Endothelial cell of umbilical vein (primary cell): ENCODE measurements around the gene MPLKIP. TPM values are rescaled to one million over a fixed set of nuclear protein-coding genes. Genes with fewer than 3 reads are reported as not detected.

ENCODE experiments used
- BruUV-seq: library from RNA; stranded (reverse); fragments of 400-500 nt; replicated peaks from 2 replicates; lab custom pipeline; 2021; lab: Mats Ljungman, UMichigan
- CTCF ChIA-PET: fragments of 300-600, 350-600 bp; sonication (Branson Sonifier 250); formaldehyde crosslinking; loops from one replicate; lab custom pipeline; 2021; ENCODE audit warnings: antibody characterized with exemption, inconsistent platforms; lab: Charles Lee
- POLR2A ChIA-PET: fragments of 300-600, 350-600 bp; sonication (Branson Sonifier 250); formaldehyde crosslinking; loops from one replicate; lab custom pipeline; 2021; ENCODE audit warnings: antibody characterized with exemption, inconsistent platforms; lab: Charles Lee
- DNase-seq: peaks from one replicate; pipeline ENCODE4 v3.0.0-alpha.2; 2011; ENCODE audit warnings: low read depth, low spot score
- FAIRE-seq: peaks from 2 replicates; lab custom pipeline; 2011; peaks lifted over from hg19 to GRCh38; lab: Jason Lieb, UNC
- H2AFZ ChIP-seq: 2 replicates; pipeline ENCODE4 v1.6.0; 2012; ENCODE audit warnings: low read depth, low read length, control low read depth, inconsistent platforms
- H3K27ac ChIP-seq: 2 replicates; pipeline ENCODE4 v1.5.1; 2011; ENCODE audit warnings: low read depth, mild to moderate bottlenecking, control low read depth, low read length, moderate library complexity; ENCODE audit not compliant: insufficient read depth
- H3K27me3 ChIP-seq, 2 experiments: 2 replicates each; pipeline versions ENCODE4 v1.6.0 to v1.6.1; 2011; ENCODE audit warnings: low read length in 2 of 2, mixed read lengths in 1 of 2; ENCODE audit not compliant: control insufficient read depth in 2 of 2, insufficient read depth in 2 of 2
- H3K36me3 ChIP-seq, 2 experiments: 2 replicates in 1 of 2; 3 replicates in 1 of 2; pipeline ENCODE4 v1.5.1; 2011; ENCODE audit warnings: low read length in 2 of 2, mild to moderate bottlenecking in 1 of 2, moderate library complexity in 1 of 2; ENCODE audit not compliant: control insufficient read depth in 2 of 2, insufficient read depth in 2 of 2; ENCODE audit errors: extremely low read depth in 1 of 2
- H3K4me1 ChIP-seq: 3 replicates; pipeline ENCODE4 v1.5.1; 2011; ENCODE audit warnings: mild to moderate bottlenecking, low read length; ENCODE audit not compliant: control insufficient read depth, insufficient read depth; ENCODE audit errors: extremely low read depth
- H3K4me2 ChIP-seq: 2 replicates; pipeline ENCODE4 v1.6.1; 2011; ENCODE audit warnings: low read length, control low read depth, mixed read lengths; ENCODE audit not compliant: insufficient read depth
- H3K4me3 ChIP-seq, 3 experiments: fragments of 200-600 bp in 1 of 3; sonication (generic), shearing (Covaris generic) in 1 of 3; replicated peaks in 1 of 3; 2 replicates each; pipeline ENCODE4 v1.5.1; 2011 to 2016; ENCODE audit warnings: control low read depth in 3 of 3, low read length in 3 of 3, mild to moderate bottlenecking in 2 of 3, inconsistent platforms in 1 of 3, low read depth in 1 of 3, moderate library complexity in 1 of 3; ENCODE audit not compliant: insufficient read depth in 1 of 3
- H3K79me2 ChIP-seq: 2 replicates; pipeline ENCODE4 v1.6.0; 2012; ENCODE audit warnings: low read length, inconsistent platforms; ENCODE audit not compliant: control insufficient read depth, insufficient read depth
- H3K9ac ChIP-seq: replicated peaks from 2 replicates; pipeline ENCODE3; 2011; ENCODE audit warnings: low read length, control low read depth; ENCODE audit not compliant: insufficient read depth; ENCODE audit errors: extremely low read depth
- H3K9me1 ChIP-seq: replicated peaks from 3 replicates; pipeline ENCODE4 v1.6.0; 2011; ENCODE audit warnings: mild to moderate bottlenecking, low read length; ENCODE audit not compliant: control insufficient read depth, insufficient read depth; ENCODE audit errors: extremely low read depth
- H3K9me3 ChIP-seq: replicated peaks from 2 replicates; pipeline ENCODE4 v1.5.1; 2012; ENCODE audit warnings: low read length, inconsistent platforms; ENCODE audit not compliant: control insufficient read depth, insufficient read depth
- H4K20me1 ChIP-seq: replicated peaks from 2 replicates; pipeline ENCODE3; 2011; ENCODE audit warnings: mild to moderate bottlenecking, low read length; ENCODE audit not compliant: control insufficient read depth, insufficient read depth; ENCODE audit errors: extremely low read depth
- EZH2 ChIP-seq: IDR thresholded peaks from 2 replicates; pipeline ENCODE4 v1.6.1; 2012; ENCODE audit warnings: borderline replicate concordance, low read depth, mild to moderate bottlenecking, moderate library complexity, low read length, inconsistent platforms; ENCODE audit not compliant: severe bottlenecking
- FOS ChIP-seq: IDR thresholded peaks from 2 replicates; pipeline ENCODE4 v1.6.1; 2011; ENCODE audit warnings: mild to moderate bottlenecking, low read length, moderate library complexity, borderline replicate concordance; ENCODE audit not compliant: insufficient read depth
- GATA2 ChIP-seq: IDR thresholded peaks from 2 replicates; pipeline ENCODE4 v1.7.0; 2011; ENCODE audit warnings: low read depth, mild to moderate bottlenecking, moderate library complexity, mixed read lengths, low read length; ENCODE audit not compliant: insufficient read length, insufficient read depth
- JUN ChIP-seq: IDR thresholded peaks from 2 replicates; pipeline ENCODE4 v1.6.1; 2011; ENCODE audit warnings: borderline replicate concordance, low read depth; ENCODE audit not compliant: insufficient read length, insufficient read depth
- MYC ChIP-seq: IDR thresholded peaks from one replicate; pipeline ENCODE4 v1.6.1; 2011; ENCODE audit warnings: mild to moderate bottlenecking, low read depth, low read length
- POLR2A ChIP-seq: IDR thresholded peaks from 2 replicates; pipeline ENCODE4 v1.6.1; 2012; ENCODE audit warnings: low read depth, mild to moderate bottlenecking, control low read depth, low read length
- POLR2AphosphoS5 ChIP-seq: IDR thresholded peaks from 2 replicates; pipeline ENCODE4 v1.6.1; 2012; ENCODE audit warnings: low read depth, mild to moderate bottlenecking, control low read depth, low read length, moderate library complexity; ENCODE audit not compliant: insufficient read depth
- dilution Hi-C: fragments of 300-500 bp; cut with MboI; formaldehyde crosslinking; loops from one replicate; pipeline ENCODE4 v1.15.0; 2019; ENCODE audit warnings: low sequenced_read_pairs; ENCODE audit not compliant: extremely low pct_ligation_motif_present
- intact Hi-C: fragments of 100-400 bp; cut with micrococcal nuclease; formaldehyde crosslinking; loops from one replicate; pipeline ENCODE4 v1.10.0; 2022
- polyA plus RNA-seq, 4 experiments: library from polyadenylated mRNA; depleted of rRNA in 3 of 4; stranded (reverse) in 3 of 4; unstranded in 1 of 4; fragments of >200 nt; gene quantifications; 2 replicates each; pipeline versions ENCODE4 v1.2.1 to v1.2.3, GENCODE V29; 2011 to 2012; ENCODE audit warnings: missing spikeins in 1 of 4
- total RNA-seq: library from RNA; stranded (reverse); gene quantifications from 2 replicates; pipeline ENCODE4 v1.2.3, GENCODE V29; 2021
- TF ChIP-seq, protein P1 (sequence below), 2 donors: IDR thresholded peaks; 1 replicate in 1 of 2; 2 replicates in 1 of 2; pipeline ENCODE4 v1.5.1; 2011; ENCODE audit warnings: low read length in 2 of 2, mild to moderate bottlenecking in 2 of 2, moderate library complexity in 2 of 2, control low read depth in 1 of 2, inconsistent platforms in 1 of 2, low read depth in 1 of 2; ENCODE audit not compliant: insufficient read depth in 1 of 2; ENCODE audit errors: extremely low read depth in 1 of 2
- TF ChIP-seq, protein P2 (sequence below): IDR thresholded peaks from 2 replicates; pipeline ENCODE4 v1.6.1; 2011; ENCODE audit not compliant: insufficient read depth, insufficient read length

Gene MPLKIP
- total and polyA plus RNA-seq, 2 donors (not counting 3 experiments of a cell fraction or from before 2014, with no cell fraction given): 40.9 to 56.4 TPM

DNA sequence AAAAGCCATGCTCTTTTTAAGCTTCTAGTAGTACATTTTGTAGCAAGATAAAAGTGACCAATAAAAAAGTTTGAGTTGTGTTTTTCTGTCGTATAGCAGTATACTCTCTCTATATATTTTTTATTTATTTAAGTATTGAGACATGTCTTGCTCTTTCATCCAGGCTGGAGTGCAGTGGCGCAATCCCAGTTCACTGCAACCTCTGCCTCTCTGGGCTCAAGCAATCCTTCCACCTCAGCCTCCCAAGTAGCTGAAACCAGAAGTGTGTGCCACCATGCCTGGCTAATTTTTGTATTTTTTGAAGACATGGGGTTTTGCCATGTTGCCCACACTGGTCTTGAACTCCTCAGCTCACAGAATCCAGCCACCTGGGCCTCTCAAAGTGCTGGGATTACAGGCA is 3.1 kb upstream of the MPLKIP start:
- FAIRE-seq (no peak), DNase-seq (no peak)
- TF ChIP-seq, protein P1, sequence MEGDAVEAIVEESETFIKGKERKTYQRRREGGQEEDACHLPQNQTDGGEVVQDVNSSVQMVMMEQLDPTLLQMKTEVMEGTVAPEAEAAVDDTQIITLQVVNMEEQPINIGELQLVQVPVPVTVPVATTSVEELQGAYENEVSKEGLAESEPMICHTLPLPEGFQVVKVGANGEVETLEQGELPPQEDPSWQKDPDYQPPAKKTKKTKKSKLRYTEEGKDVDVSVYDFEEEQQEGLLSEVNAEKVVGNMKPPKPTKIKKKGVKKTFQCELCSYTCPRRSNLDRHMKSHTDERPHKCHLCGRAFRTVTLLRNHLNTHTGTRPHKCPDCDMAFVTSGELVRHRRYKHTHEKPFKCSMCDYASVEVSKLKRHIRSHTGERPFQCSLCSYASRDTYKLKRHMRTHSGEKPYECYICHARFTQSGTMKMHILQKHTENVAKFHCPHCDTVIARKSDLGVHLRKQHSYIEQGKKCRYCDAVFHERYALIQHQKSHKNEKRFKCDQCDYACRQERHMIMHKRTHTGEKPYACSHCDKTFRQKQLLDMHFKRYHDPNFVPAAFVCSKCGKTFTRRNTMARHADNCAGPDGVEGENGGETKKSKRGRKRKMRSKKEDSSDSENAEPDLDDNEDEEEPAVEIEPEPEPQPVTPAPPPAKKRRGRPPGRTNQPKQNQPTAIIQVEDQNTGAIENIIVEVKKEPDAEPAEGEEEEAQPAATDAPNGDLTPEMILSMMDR (IDR thresholded peaks at IDR 0.05; ENCODE audit: extremely low read depth in 1 of 2, insufficient read depth in 1 of 2, low read depth in 1 of 2, low read length in 2 of 2): no peak
- TF ChIP-seq FOS (no peak), POLR2AphosphoS5 (no peak), JUN (no peak), MYC (no peak), GATA2 (no peak), POLR2A (no peak), EZH2 (no peak)
- TF ChIP-seq, protein P2, sequence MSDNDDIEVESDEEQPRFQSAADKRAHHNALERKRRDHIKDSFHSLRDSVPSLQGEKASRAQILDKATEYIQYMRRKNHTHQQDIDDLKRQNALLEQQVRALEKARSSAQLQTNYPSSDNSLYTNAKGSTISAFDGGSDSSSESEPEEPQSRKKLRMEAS: no peak
- no peaks in the 10 kb centered on the region for H4K20me1 ChIP-seq
- H3K79me2 ChIP-seq: peaks cover 18% of the 10 kb centered on the region
- H3K9ac ChIP-seq: no peak overlapping the region
- dilution Hi-C loops (no loop called here), intact Hi-C loops (loop anchor here (10.0 kb wide), 1 partner anchor 1567 kb away; the partner anchor contains the start of gene INHBA)
- no peak overlapping the region for H3K4me3 ChIP-seq
- CTCF ChIA-PET: no interaction called here
- H3K27ac ChIP-seq: no peak overlapping the region
- H3K4me1 ChIP-seq: peaks cover 14% of the 10 kb centered on the region
- no TSS peak for BruUV-seq
- H3K9me3 ChIP-seq: no peaks in the 10 kb centered on the region
- no peaks in the 10 kb centered on the region for H3K9me1 ChIP-seq
- no peaks in the 10 kb centered on the region for H3K36me3 ChIP-seq
- H3K4me2 ChIP-seq: no peak overlapping the region
- no peaks in the 10 kb centered on the region for H3K27me3 ChIP-seq
- H2AFZ ChIP-seq: no peak overlapping the region
- POLR2A ChIA-PET: no interaction called here
